HG02678 (cell line): ENCODE measurements around the gene ZNF407.

Experiments
- ATAC-seq: cut with Tn5 transposase; IDR thresholded peaks from one replicate; pipeline ENCODE4 v1.9.1; 2021; ENCODE audit warnings: mild to moderate bottlenecking, moderate library complexity; ENCODE audit not compliant: unreplicated experiment

Gene ZNF407

DNA sequence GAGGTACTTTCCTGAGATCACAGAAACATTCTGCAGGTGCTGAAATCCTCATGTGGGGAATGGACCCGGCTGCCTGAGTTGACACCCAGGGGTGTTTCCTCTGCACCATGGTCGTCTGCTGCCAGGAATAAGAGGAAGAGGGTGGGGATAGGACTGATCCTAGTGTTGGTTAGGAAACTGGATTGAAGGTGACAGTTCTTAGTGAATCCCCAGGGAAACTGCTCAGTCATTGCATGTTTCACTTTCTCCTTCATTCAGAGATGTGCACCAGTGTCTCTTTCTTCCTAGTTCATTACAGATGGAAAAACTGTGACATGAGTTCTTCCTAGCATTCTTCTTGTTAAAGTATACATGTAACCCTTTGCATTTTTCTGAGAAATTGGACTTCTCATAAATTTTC is 317.0 kb downstream of the ZNF407 start:
- ATAC-seq, result no peak

GRCh38 chr18:74916773-74917393 is 319.2 kb downstream of the ZNF407 start:
- ATAC-seq, result no peak

- no peak for ATAC-seq
Observed at GRCh38 chr18:74918276-74918790, 320.7 kb downstream of the ZNF407 start.

GRCh38 chr18:74921057-74921820 is 323.6 kb downstream of the ZNF407 start:
- no peak for ATAC-seq

DNA sequence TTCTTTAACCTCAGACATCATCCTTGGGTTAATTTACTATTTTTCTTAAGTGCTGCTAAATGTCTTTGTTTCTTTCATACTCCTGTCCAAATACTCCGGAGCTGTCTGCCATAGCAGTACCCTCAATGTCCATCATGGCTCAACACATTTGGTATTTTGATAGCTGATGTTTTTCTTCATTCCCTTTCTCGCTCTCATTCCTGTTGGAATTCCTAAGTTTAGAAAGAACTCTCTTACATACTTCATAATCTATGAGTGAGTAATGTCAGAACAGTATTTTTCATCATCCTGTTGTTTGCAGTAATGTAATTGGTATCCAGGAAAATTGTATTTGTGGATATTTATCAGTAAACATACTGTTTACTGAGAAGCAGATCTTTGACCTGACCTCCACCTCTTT is 328.4 kb downstream of the ZNF407 start:
- no peak for ATAC-seq

- no peak for ATAC-seq
Observed at GRCh38 chr18:74928194-74928968, 330.7 kb downstream of the ZNF407 start.

DNA sequence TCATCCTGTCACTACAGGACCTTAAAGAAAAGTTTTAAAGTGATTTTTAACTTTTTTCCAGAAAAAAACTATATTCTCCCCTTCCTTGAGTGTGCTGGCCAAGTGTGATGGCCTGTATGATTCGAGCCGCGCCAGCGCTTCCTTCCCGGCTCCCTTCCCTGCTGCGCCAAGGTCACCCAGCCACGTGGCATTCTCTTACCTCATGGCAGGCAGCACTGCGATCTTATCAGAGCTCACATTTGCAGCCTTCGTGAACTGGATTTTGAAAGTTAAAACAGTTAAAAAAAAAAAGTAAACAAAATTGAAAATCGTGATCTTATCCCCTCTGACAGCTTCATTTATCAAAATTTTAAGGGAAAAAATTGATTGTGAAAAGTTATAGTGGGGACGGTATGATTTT is 331.4 kb downstream of the ZNF407 start:
- ATAC-seq, result no peak

GRCh38 chr18:74930616-74931015 is 332.9 kb downstream of the ZNF407 start:
- ATAC-seq, result no peak

DNA sequence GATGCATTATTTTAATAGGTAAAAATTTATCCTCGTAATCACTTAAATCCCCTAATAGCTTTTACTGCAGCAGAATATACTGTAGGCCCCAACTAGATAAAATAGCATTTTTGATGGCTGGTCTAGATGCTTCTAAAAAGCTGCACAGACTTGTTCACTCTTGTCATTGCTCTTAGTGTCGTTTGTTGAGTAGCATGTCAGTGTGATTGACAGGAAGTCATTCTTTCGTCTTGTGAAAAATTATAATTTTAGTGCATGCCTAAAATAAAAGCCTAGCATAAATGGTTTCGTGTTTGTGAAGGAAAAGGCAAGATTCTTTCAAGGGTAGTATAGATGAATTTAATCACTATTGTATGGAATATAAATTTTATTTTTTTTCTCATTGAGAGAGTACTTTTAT is 336.3 kb downstream of the ZNF407 start:
- no peak for ATAC-seq

- no peak for ATAC-seq
Observed at GRCh38 chr18:74935434-74935833, 337.8 kb downstream of the ZNF407 start.

DNA sequence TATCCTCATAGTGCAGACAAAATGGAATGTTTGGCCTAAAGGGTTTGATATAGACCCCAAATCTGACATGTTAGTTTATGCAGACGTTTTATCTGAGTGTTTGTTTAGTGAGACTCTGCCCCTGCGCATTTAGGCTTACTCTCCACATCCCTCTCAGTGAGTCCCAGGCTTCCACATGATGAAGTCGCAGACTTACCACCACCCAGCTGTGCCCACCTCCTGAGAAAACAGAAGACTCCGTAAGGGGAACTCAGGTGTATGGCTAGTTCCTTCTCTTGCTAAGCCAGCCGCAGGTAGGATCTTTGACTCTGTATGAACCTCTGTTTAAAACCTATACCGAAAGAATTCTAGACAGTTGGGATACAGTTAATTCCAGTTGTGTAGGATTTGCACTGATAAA is 338.7 kb downstream of the ZNF407 start:
- ATAC-seq, result no peak

GRCh38 chr18:74937291-74937690 is 339.6 kb downstream of the ZNF407 start:
- no peak for ATAC-seq

DNA sequence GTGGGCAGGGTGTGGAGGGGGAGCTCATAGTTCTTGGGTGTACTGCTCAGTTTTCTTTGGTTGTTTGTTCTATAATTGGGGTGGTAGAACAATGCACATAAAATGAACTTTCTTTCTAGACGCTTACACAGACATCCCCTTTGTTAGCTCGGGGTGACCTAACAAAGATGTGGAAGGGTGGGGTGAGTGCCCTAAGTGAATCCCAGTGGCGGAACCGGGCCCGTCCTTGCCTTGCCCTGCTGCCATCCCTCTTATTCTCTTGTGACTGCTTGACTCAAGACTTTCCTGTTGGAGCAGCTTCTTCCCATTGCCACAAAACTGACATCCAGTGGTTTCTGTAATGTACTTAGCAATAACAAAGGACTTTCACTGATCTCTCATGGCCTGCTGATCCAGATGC is 343.2 kb downstream of the ZNF407 start:
- no peak for ATAC-seq

DNA sequence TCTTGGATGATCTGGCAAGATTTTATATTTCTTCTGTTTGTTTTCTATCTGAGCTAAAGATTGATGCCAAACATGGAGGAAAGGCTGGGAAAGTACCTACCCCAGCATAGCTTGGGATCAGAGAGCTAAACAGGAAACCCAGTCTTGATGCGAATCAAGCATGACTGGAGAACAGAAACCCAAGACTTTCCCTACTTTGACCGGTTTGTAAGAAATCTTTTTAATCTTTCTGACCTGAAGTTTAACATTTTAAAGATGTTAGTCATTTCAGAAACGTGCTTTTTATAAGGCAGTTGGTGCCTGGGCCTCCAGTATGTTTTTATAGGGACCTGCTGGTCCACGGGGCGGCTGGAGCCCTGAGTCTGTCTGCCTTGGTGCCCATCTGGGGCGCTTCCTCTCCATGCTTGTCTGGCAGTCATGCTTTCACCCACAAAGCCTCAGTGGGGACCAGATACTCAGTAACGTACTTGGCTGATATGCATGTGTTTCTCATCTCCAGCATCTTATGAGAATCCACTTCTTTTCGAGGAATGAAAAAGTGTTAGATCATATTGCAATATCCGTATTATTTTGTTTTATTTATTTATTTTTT is 344.7 kb downstream of the ZNF407 start:
- peak; percentile 90 for ATAC-seq

DNA sequence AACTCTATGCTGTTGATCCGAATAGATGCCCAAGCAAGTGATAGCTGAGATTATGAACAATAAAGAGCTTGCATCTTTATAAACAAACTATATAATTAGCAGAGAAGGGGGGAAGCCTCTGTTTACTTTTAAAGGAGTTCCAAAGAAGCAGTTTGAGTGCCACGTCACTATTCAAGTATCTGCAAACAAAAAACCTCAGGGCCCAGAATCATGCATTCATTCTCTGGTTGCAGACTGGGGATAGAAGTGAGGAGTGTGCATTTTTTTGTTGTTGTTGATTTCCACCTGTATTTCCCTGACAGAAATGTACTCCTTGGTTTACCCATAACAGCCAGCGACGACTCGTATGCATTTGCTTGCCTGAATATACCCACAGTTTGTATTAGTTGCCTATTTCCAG is 347.0 kb downstream of the ZNF407 start:
- ATAC-seq, result no peak

DNA sequence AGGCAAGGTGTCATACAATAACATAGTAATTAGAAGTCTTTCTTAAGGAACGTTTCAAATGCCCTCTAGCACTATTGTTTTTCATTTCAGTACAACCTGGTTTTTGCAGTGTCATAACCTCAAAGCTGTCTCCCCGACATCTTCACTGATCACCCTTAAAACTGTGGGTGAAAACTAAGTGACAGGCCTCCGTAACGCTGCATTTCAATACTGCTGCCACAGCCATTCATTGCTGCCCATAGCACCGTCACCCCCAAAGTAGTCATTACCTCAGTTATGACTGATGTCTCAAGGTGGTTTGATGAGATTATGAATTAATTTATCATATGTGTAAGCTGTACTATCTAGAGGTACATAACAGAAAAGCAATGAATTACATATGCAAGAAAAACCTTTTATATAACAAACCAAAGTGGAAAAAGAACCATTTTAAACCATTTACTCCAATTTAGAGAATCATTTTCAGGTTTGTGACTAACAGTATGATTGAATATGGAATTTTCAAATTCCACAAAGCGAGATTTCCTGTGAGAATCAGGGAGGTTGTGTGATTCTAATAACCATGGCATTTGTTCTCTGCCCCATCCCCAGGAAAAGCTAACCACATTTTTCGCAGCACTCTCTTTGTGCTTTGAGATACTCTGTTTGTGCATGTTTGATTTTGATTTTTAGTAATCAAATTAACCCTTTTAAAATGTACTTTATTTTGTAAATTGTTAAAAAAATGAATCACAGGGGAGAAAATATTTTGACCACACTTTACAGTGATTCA is 348.3 kb downstream of the ZNF407 start:
- ATAC-seq, result no peak

- no peak for ATAC-seq
Observed at GRCh38 chr18:74946646-74947375, 349.1 kb downstream of the ZNF407 start.

- ATAC-seq, result no peak
Observed at GRCh38 chr18:74947417-74947816, 349.7 kb downstream of the ZNF407 start.

GRCh38 chr18:74947875-74948274 is 350.2 kb downstream of the ZNF407 start:
- no peak for ATAC-seq

DNA sequence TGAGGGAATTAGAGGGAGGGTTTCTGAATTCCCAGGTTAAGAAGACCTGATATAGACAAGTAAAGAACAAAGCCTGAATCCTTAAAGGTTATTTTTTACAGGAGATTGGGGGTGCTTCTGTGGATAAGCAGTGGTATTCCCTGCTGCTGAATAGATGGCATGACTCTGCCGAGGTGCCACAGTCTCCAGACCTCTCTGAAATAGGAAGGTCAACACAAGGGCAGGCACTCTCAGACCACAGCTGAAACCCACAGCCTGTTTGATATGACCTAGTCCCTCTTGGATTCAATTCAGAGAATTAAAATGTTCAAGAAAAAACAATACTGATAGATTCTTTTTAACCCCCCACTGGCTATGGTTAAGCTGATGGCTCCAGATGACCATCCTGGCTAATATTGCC is 351.9 kb downstream of the ZNF407 start:
- no peak for ATAC-seq
